ENCODE data around the gene SMLR1. TPM values are rescaled to one million over a fixed set of nuclear protein-coding genes. Genes with fewer than 3 reads are reported as not detected.

SMLR1 gene
- total RNA-seq, 1 experiment from 2014 or later = 0.08 TPM

DNA sequence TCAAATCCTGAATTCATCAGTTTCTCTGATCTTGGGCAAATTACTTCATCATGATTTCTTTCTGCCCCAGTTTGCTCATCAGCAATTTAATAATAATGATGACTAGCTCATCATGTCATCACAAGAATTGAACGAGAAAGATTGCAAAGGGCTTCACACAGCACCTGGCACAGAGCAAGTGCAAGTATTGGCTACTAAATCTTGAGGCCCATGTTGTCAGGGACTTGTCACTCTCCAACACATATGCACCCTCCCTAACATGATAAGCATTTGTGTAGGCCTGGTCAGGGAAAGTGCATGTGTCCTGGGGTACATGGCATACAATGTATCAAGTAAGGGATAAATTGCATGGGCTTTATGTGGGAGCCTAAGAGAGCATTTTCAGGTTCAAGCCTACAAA, 6.4 kb downstream of the SMLR1 start:
- in situ Hi-C loops (cut with HindIII; ENCODE audit: low pct_unique_long_range_greater_than_20kb, low sequenced_read_pairs) = no loop called here
- DNase-seq (ENCODE audit: low read depth, low spot score) (no peak), ATAC-seq (no peak)

DNA sequence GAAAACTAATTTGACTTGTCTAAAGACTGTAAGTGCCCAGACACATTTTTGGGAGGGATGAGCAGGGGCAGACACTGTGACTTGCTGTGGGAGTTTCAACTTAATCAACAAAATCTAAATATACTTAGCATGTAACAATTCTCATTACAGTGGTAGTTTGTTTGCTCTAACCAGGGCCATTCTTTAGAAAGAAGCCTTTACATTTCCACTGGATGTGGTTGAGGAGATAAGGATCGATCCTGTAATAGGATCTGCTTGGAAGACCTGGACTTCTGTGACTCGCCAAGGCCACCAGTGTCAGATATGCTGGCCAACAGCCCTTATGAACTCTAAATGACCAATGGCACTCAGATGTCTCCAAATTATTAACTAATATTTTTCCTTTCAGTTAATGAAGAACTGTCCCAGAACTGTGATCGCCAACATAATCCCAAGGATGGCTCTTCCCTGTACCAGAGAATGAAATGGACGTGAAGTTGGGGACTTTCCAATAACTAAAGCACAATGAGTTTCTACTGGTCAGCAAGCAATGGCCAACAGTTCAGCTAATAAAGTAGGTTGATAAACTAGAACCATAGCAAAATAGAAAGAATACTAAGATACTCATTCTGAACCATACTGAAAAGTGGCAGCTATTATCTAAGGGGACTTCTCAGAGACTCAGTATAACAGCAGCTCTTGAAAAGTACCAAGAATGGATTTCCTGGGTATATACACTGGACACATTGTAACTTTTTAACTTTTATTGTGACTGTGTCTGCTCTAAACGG, 7.5 kb downstream of the SMLR1 start:
- POLR2A ChIA-PET = interaction anchor here (0.6 kb wide), 1 partner anchor 14 kb away, joined by 4 read pairs; no protein-coding TSS in a partner anchor
- no peak for ATAC-seq

More for the DNA sequence above, 6.4 kb downstream of the SMLR1 start:
- H3K4me1 ChIP-seq (ENCODE audit: control insufficient read depth, insufficient read depth, low read length) = no peaks in the 10 kb centered on the region
- ChIA-PET CTCF (no interaction called here), POLR2A (no interaction called here)
- no peak for TF ChIP-seq POLR2AphosphoS5 (IDR thresholded peaks at IDR 0.05; ENCODE audit: low read depth, low read length)
- no peak for TF ChIP-seq TCF7L2 (IDR thresholded peaks at IDR 0.05; ENCODE audit: low read depth, low read length)
- no peak for TF ChIP-seq SIN3A (IDR thresholded peaks at IDR 0.05; ENCODE audit: borderline replicate concordance, insufficient read depth, low read depth, low read length)
- no TSS peak for BruUV-seq (replicated peaks)
- H3K27me3 ChIP-seq (ENCODE audit: control insufficient read depth, insufficient read depth, low read length) = no peaks in the 10 kb centered on the region
- no peaks in the 10 kb centered on the region for H3K36me3 ChIP-seq (ENCODE audit: control insufficient read depth, insufficient read depth, low read length)
- H3K9me3 ChIP-seq (ENCODE audit: control insufficient read depth, insufficient read depth, low read depth, low read length) = no peaks in the 10 kb centered on the region
- H3K4me3 ChIP-seq (ENCODE audit: low read depth in 2 of 2, low read length in 2 of 2) = no peak overlapping the region
- no peak overlapping the region for H3K27ac ChIP-seq (ENCODE audit: low read length)
- intact Hi-C loops (cut with micrococcal nuclease; ENCODE audit: unreplicated experiment) = no loop called here

More for the DNA sequence above, 7.5 kb downstream of the SMLR1 start:
- in situ Hi-C loops (cut with HindIII; ENCODE audit: low pct_unique_long_range_greater_than_20kb, low sequenced_read_pairs) = no loop called here
- Histone ChIP-seq H3K4me3 (ENCODE audit: low read depth in 2 of 2, low read length in 2 of 2) (no peak overlapping the region), H3K36me3 (ENCODE audit: control insufficient read depth, insufficient read depth, low read length) (no peaks in the 10 kb centered on the region), H3K27me3 (ENCODE audit: control insufficient read depth, insufficient read depth, low read length) (no peaks in the 10 kb centered on the region), H3K27ac (ENCODE audit: low read length) (no peak overlapping the region), H3K4me1 (ENCODE audit: control insufficient read depth, insufficient read depth, low read length) (no peaks in the 10 kb centered on the region), H3K9me3 (ENCODE audit: control insufficient read depth, insufficient read depth, low read depth, low read length) (no peaks in the 10 kb centered on the region)
- intact Hi-C loops (cut with micrococcal nuclease; ENCODE audit: unreplicated experiment) = no loop called here
- no TSS peak for BruUV-seq (replicated peaks)
- CTCF ChIA-PET = no interaction called here
- DNase-seq (ENCODE audit: low read depth, low spot score) = no peak
- TF ChIP-seq, protein P1, sequence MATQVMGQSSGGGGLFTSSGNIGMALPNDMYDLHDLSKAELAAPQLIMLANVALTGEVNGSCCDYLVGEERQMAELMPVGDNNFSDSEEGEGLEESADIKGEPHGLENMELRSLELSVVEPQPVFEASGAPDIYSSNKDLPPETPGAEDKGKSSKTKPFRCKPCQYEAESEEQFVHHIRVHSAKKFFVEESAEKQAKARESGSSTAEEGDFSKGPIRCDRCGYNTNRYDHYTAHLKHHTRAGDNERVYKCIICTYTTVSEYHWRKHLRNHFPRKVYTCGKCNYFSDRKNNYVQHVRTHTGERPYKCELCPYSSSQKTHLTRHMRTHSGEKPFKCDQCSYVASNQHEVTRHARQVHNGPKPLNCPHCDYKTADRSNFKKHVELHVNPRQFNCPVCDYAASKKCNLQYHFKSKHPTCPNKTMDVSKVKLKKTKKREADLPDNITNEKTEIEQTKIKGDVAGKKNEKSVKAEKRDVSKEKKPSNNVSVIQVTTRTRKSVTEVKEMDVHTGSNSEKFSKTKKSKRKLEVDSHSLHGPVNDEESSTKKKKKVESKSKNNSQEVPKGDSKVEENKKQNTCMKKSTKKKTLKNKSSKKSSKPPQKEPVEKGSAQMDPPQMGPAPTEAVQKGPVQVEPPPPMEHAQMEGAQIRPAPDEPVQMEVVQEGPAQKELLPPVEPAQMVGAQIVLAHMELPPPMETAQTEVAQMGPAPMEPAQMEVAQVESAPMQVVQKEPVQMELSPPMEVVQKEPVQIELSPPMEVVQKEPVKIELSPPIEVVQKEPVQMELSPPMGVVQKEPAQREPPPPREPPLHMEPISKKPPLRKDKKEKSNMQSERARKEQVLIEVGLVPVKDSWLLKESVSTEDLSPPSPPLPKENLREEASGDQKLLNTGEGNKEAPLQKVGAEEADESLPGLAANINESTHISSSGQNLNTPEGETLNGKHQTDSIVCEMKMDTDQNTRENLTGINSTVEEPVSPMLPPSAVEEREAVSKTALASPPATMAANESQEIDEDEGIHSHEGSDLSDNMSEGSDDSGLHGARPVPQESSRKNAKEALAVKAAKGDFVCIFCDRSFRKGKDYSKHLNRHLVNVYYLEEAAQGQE (IDR thresholded peaks at IDR 0.05; ENCODE audit: insufficient read depth in 1 of 2, low read depth in 2 of 2, low read length in 1 of 2) = no peak
- TF ChIP-seq, protein P2, sequence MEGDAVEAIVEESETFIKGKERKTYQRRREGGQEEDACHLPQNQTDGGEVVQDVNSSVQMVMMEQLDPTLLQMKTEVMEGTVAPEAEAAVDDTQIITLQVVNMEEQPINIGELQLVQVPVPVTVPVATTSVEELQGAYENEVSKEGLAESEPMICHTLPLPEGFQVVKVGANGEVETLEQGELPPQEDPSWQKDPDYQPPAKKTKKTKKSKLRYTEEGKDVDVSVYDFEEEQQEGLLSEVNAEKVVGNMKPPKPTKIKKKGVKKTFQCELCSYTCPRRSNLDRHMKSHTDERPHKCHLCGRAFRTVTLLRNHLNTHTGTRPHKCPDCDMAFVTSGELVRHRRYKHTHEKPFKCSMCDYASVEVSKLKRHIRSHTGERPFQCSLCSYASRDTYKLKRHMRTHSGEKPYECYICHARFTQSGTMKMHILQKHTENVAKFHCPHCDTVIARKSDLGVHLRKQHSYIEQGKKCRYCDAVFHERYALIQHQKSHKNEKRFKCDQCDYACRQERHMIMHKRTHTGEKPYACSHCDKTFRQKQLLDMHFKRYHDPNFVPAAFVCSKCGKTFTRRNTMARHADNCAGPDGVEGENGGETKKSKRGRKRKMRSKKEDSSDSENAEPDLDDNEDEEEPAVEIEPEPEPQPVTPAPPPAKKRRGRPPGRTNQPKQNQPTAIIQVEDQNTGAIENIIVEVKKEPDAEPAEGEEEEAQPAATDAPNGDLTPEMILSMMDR (IDR thresholded peaks at IDR 0.05) = no peak
- no peak for TF ChIP-seq TCF7L2 (IDR thresholded peaks at IDR 0.05; ENCODE audit: low read depth, low read length)
- no peak for TF ChIP-seq SIN3A (IDR thresholded peaks at IDR 0.05; ENCODE audit: borderline replicate concordance, insufficient read depth, low read depth, low read length)
- TF ChIP-seq POLR2AphosphoS5 (IDR thresholded peaks at IDR 0.05; ENCODE audit: low read depth, low read length) = no peak

Measured in Panc1 (cell line).